ENCODE data around the gene SPACA7. TPM values are rescaled to one million over a fixed set of nuclear protein-coding genes. Genes with fewer than 3 reads are reported as not detected.
A peak's percentile ranks its signal among the peaks of the same experiment; 100 is the strongest.
"Not testable (repeated sequence)": the region's sequence is repeated elsewhere in the genome, so short reads cannot be mapped to it uniquely, and the experiment has no call there.

The SPACA7 gene
- total RNA-seq, 2 donors from 2014 or later, result not detected

- H3K36me3 Mint-ChIP-seq, result peaks cover 7 to 14% of the 10 kb centered on the region in 2 donors
- no peak for DNase-seq (ENCODE audit: low spot score in 2 of 2)
- H3K27ac Mint-ChIP-seq, result no peak overlapping the region
- H3K9me3 Mint-ChIP-seq, result peaks cover 12 to 14% of the 10 kb centered on the region in 2 donors
- no peak for ATAC-seq
Measured at GRCh38 chr13:112368883-112369282, 7.3 kb upstream of the SPACA7 start.

GRCh38 chr13:112370311-112370710 lies 5.8 kb upstream of the SPACA7 start:
- H3K27ac Mint-ChIP-seq, result no peak overlapping the region
- ATAC-seq (no peak), DNase-seq (ENCODE audit: low spot score in 2 of 2) (no peak)
- H3K36me3 Mint-ChIP-seq, result peaks cover 7 to 14% of the 10 kb centered on the region in 2 donors
- H3K9me3 Mint-ChIP-seq, result peaks cover 12 to 14% of the 10 kb centered on the region in 2 donors

- DNase-seq (ENCODE audit: low spot score in 2 of 2), result no peak
- Mint-ChIP-seq H3K27ac (no peak overlapping the region), H3K36me3 (no peaks in the 10 kb centered on the region), H3K9me3 (peaks cover 0 to 5% of the 10 kb centered on the region in 2 donors)
- ATAC-seq, result no peak
Measured at GRCh38 chr13:112374271-112374670, 1.9 kb upstream of the SPACA7 start.

GRCh38 chr13:112391746-112392145 lies 15.6 kb downstream of the SPACA7 start:
- no peaks in the 10 kb centered on the region for H3K36me3 Mint-ChIP-seq
- no peak overlapping the region for H3K27ac Mint-ChIP-seq
- DNase-seq (ENCODE audit: low spot score in 2 of 2) (no peak), ATAC-seq (no peak)
- H3K9me3 Mint-ChIP-seq, result no peaks in the 10 kb centered on the region

GRCh38 chr13:112392719-112393118 lies 16.6 kb downstream of the SPACA7 start:
- Mint-ChIP-seq H3K9me3 (no peaks in the 10 kb centered on the region), H3K36me3 (no peaks in the 10 kb centered on the region), H3K27ac (no peak overlapping the region)
- ATAC-seq, result no peak
- DNase-seq (ENCODE audit: low spot score in 2 of 2), result no peak

- not testable (repeated sequence) for H3K9me3 Mint-ChIP-seq; H3K27ac Mint-ChIP-seq; DNase-seq (ENCODE audit: low spot score in 2 of 2); H3K36me3 Mint-ChIP-seq
- ATAC-seq, result peak; percentile 51 to 74
Measured at GRCh38 chr13:112395022-112395421, 18.9 kb downstream of the SPACA7 start.

- H3K27ac Mint-ChIP-seq; DNase-seq (ENCODE audit: low spot score in 2 of 2); H3K36me3 Mint-ChIP-seq; H3K9me3 Mint-ChIP-seq; ATAC-seq: not testable (repeated sequence)
Measured at GRCh38 chr13:112395941-112396340, 19.8 kb downstream of the SPACA7 start.

- DNase-seq (ENCODE audit: low spot score in 2 of 2) (no peak), ATAC-seq (no peak)
- H3K36me3 Mint-ChIP-seq, result no peaks in the 10 kb centered on the region
- H3K27ac Mint-ChIP-seq, result no peak overlapping the region
- peaks cover 0 to 3% of the 10 kb centered on the region in 2 donors for H3K9me3 Mint-ChIP-seq
Measured at GRCh38 chr13:112397108-112397507, 21.0 kb downstream of the SPACA7 start.

- not testable (repeated sequence) for DNase-seq (ENCODE audit: low spot score in 2 of 2); H3K9me3 Mint-ChIP-seq; H3K27ac Mint-ChIP-seq; H3K36me3 Mint-ChIP-seq
- peak; percentile 85 to 90 for ATAC-seq
Measured at GRCh38 chr13:112398347-112398746, 22.2 kb downstream of the SPACA7 start.

GRCh38 chr13:112409828-112410227 lies 33.7 kb downstream of the SPACA7 start:
- not testable (repeated sequence) for ATAC-seq; DNase-seq (ENCODE audit: low spot score in 2 of 2); H3K27ac Mint-ChIP-seq; H3K36me3 Mint-ChIP-seq
- H3K9me3 Mint-ChIP-seq, result peaks cover 12 to 17% of the 10 kb centered on the region in 2 donors

- H3K27ac Mint-ChIP-seq, result no peak overlapping the region
- ATAC-seq (no peak), DNase-seq (ENCODE audit: low spot score in 2 of 2) (no peak)
- peaks cover 46 to 47% of the 10 kb centered on the region in 2 donors for H3K9me3 Mint-ChIP-seq
- H3K36me3 Mint-ChIP-seq, result peaks cover 16 to 54% of the 10 kb centered on the region in 2 donors
Measured at GRCh38 chr13:112416647-112417046, 40.5 kb downstream of the SPACA7 start.

- Mint-ChIP-seq H3K9me3 (peaks cover 46 to 48% of the 10 kb centered on the region in 2 donors), H3K36me3 (peaks cover 16 to 54% of the 10 kb centered on the region in 2 donors), H3K27ac (no peak overlapping the region)
- DNase-seq (ENCODE audit: low spot score in 2 of 2) (no peak), ATAC-seq (no peak)
Measured at GRCh38 chr13:112417079-112417478, 40.9 kb downstream of the SPACA7 start.

- DNase-seq (ENCODE audit: low spot score in 2 of 2), result no peak
- Mint-ChIP-seq H3K27ac (no peak overlapping the region), H3K9me3 (peaks cover 27 to 33% of the 10 kb centered on the region in 2 donors), H3K36me3 (peaks cover 10 to 25% of the 10 kb centered on the region in 2 donors)
- ATAC-seq, result no peak
Measured at GRCh38 chr13:112424098-112424497, 47.9 kb downstream of the SPACA7 start.

- Mint-ChIP-seq H3K36me3 (no peaks in the 10 kb centered on the region), H3K27ac (no peak overlapping the region), H3K9me3 (peaks cover 4 to 10% of the 10 kb centered on the region in 2 donors)
- DNase-seq (ENCODE audit: low spot score in 2 of 2), result no peak
- no peak for ATAC-seq
Measured at GRCh38 chr13:112428704-112429103, 52.5 kb downstream of the SPACA7 start.

GRCh38 chr13:112431734-112432133 lies 55.6 kb downstream of the SPACA7 start:
- Mint-ChIP-seq H3K9me3 (peaks cover 7 to 8% of the 10 kb centered on the region in 2 donors), H3K36me3 (no peaks in the 10 kb centered on the region), H3K27ac (no peak overlapping the region)
- DNase-seq (ENCODE audit: low spot score in 2 of 2), result no peak
- ATAC-seq, result no peak

- H3K27ac Mint-ChIP-seq; H3K9me3 Mint-ChIP-seq; ATAC-seq; DNase-seq (ENCODE audit: low spot score in 2 of 2); H3K36me3 Mint-ChIP-seq: not testable (repeated sequence)
Measured at GRCh38 chr13:112432734-112433133, 56.6 kb downstream of the SPACA7 start.

GRCh38 chr13:112433517-112433916 lies 57.4 kb downstream of the SPACA7 start:
- not testable (repeated sequence) for ATAC-seq

GRCh38 chr13:112434032-112434431 lies 57.9 kb downstream of the SPACA7 start:
- Mint-ChIP-seq H3K9me3 (peaks cover 8 to 16% of the 10 kb centered on the region in 2 donors), H3K36me3 (no peaks in the 10 kb centered on the region), H3K27ac (no peak overlapping the region)
- ATAC-seq (no peak), DNase-seq (ENCODE audit: low spot score in 2 of 2) (no peak)

More at GRCh38 chr13:112433517-112433916, 57.4 kb downstream of the SPACA7 start:
- not testable (repeated sequence) for DNase-seq (ENCODE audit: low spot score in 2 of 2); H3K36me3 Mint-ChIP-seq; H3K27ac Mint-ChIP-seq
- peaks cover 11 to 15% of the 10 kb centered on the region in 2 donors for H3K9me3 Mint-ChIP-seq
